IMR-90 (cell line): ENCODE measurements around the gene TSPAN3. TPM values are rescaled to one million over a fixed set of nuclear protein-coding genes. Genes with fewer than 3 reads are reported as not detected.

Source experiments
- ATAC-seq: fragments of 200-7000 bp; cut with Tn5 transposase; 2 replicates; pipeline ENCODE4 v1.9.1; 2020; ENCODE audit warnings: low read depth, mild to moderate bottlenecking, moderate library complexity
- BruUV-seq: library from RNA; stranded (reverse); fragments of 400-500 nt; replicated peaks from 2 replicates; lab custom pipeline; 2021; lab: Mats Ljungman, UMichigan
- CTCF ChIA-PET: fragments of 300-600 bp; formaldehyde crosslinking; extraction: SDS; loops from one replicate; lab custom pipeline; 2021; ENCODE audit warnings: antibody characterized with exemption; lab: Yijun Ruan, JAX
- POLR2A ChIA-PET: fragments of 300-600 bp; sonication (Branson Sonifier 250); formaldehyde crosslinking; loops from one replicate; lab custom pipeline; 2022; ENCODE audit warnings: antibody characterized with exemption; ENCODE audit not compliant: unreplicated experiment; lab: Charles Lee
- DNase-seq: peaks from one replicate; pipeline ENCODE4 v3.0.0; 2013
- H2AFZ ChIP-seq: replicated peaks from 2 replicates; pipeline ENCODE3; 2013; ENCODE audit warnings: low read length, mild to moderate bottlenecking; ENCODE audit not compliant: poor library complexity
- H2AK5ac ChIP-seq: 2 replicates; pipeline ENCODE4 v1.6.1; 2013; ENCODE audit warnings: low read depth, low read length, inconsistent platforms
- H2AK9ac ChIP-seq: replicated peaks from 2 replicates; pipeline ENCODE3; 2013; ENCODE audit warnings: mild to moderate bottlenecking, low read depth, low read length, moderate library complexity; ENCODE audit not compliant: poor library complexity
- H2BK120ac ChIP-seq: 2 replicates; pipeline ENCODE4 v1.6.1; 2013; ENCODE audit warnings: low read depth, low read length, inconsistent platforms
- H2BK15ac ChIP-seq: 3 replicates; pipeline ENCODE4 v1.6.1; 2013; ENCODE audit warnings: low read depth, low read length, inconsistent platforms
- H2BK20ac ChIP-seq: 2 replicates; pipeline ENCODE4 v1.6.1; 2013; ENCODE audit warnings: low read depth, mild to moderate bottlenecking, inconsistent platforms, low read length, moderate library complexity
- H2BK5ac ChIP-seq: 2 replicates; pipeline ENCODE4 v1.6.1; 2013; ENCODE audit warnings: mild to moderate bottlenecking, low read depth, low read length, inconsistent platforms; ENCODE audit not compliant: poor library complexity, severe bottlenecking
- H3K14ac ChIP-seq: replicated peaks from 2 replicates; pipeline ENCODE4 v1.6.1; 2013; ENCODE audit warnings: low read depth, low read length, inconsistent platforms
- H3K18ac ChIP-seq: 2 replicates; pipeline ENCODE4 v1.6.1; 2013; ENCODE audit warnings: low read depth, low read length, control low read depth
- H3K23ac ChIP-seq: 2 replicates; pipeline ENCODE4 v1.6.1; 2013; ENCODE audit warnings: low read depth, low read length, inconsistent platforms
- H3K27ac ChIP-seq: 2 replicates; pipeline ENCODE4 v1.5.1; 2013; ENCODE audit warnings: mild to moderate bottlenecking, control low read depth, low read length; ENCODE audit not compliant: insufficient read depth
- H3K27me3 ChIP-seq: 2 replicates; pipeline ENCODE4 v1.6.1; 2013; ENCODE audit warnings: low read length; ENCODE audit not compliant: control insufficient read depth, insufficient read depth
- H3K36me3 ChIP-seq: 2 replicates; pipeline ENCODE4 v1.6.1; 2013; ENCODE audit warnings: low read length, mixed read lengths; ENCODE audit not compliant: control insufficient read depth, insufficient read depth
- H3K4ac ChIP-seq: 2 replicates; pipeline ENCODE4 v1.6.1; 2013; ENCODE audit warnings: low read depth, low read length, inconsistent platforms
- H3K4me1 ChIP-seq: 2 replicates; pipeline ENCODE4 v1.6.1; 2013; ENCODE audit warnings: low read length, mixed read lengths; ENCODE audit not compliant: control insufficient read depth, insufficient read depth
- H3K4me2 ChIP-seq: 2 replicates; pipeline ENCODE4 v1.6.1; 2013; ENCODE audit warnings: low read depth, mild to moderate bottlenecking, control low read depth, low read length, moderate library complexity
- H3K4me3 ChIP-seq: 2 replicates; pipeline ENCODE4 v1.5.1; 2013; ENCODE audit warnings: low read depth, mild to moderate bottlenecking, control low read depth, low read length, moderate library complexity; ENCODE audit not compliant: insufficient read depth
- H3K56ac ChIP-seq: 2 replicates; pipeline ENCODE4 v1.6.1; 2013; ENCODE audit warnings: low read length, inconsistent platforms; ENCODE audit not compliant: insufficient read depth; ENCODE audit errors: extremely low read depth
- H3K79me1 ChIP-seq, 2 experiments: 2 replicates each; pipeline ENCODE4 v1.6.1; 2013; ENCODE audit warnings: low read length in 2 of 2, inconsistent platforms in 1 of 2, low read depth in 1 of 2
- H3K9ac ChIP-seq: 2 replicates; pipeline ENCODE4 v1.6.1; 2013; ENCODE audit warnings: low read depth, low read length, control low read depth
- H3K9me1 ChIP-seq: 2 replicates; pipeline ENCODE4 v1.6.1; 2013; ENCODE audit warnings: low read length, inconsistent platforms; ENCODE audit not compliant: insufficient read depth
- H3K9me3 ChIP-seq: 2 replicates; pipeline ENCODE4 v1.6.1; 2013; ENCODE audit warnings: low read length; ENCODE audit not compliant: control insufficient read depth, insufficient read depth
- H4K20me1 ChIP-seq: 2 replicates; pipeline ENCODE4 v1.6.1; 2013; ENCODE audit warnings: low read length, inconsistent platforms; ENCODE audit not compliant: insufficient read depth
- H4K5ac ChIP-seq: 2 replicates; pipeline ENCODE4 v1.6.1; 2013; ENCODE audit warnings: mild to moderate bottlenecking, low read depth, low read length, control low read depth
- H4K8ac ChIP-seq, 2 experiments: 2 replicates each; pipeline ENCODE4 v1.6.1; 2013; ENCODE audit warnings: low read depth in 2 of 2, low read length in 2 of 2, control low read depth in 1 of 2, inconsistent platforms in 1 of 2
- H4K91ac ChIP-seq: 2 replicates; pipeline ENCODE4 v1.6.1; 2013; ENCODE audit warnings: low read depth, low read length, inconsistent platforms; ENCODE audit not compliant: insufficient read depth
- BHLHE40 ChIP-seq: fragments of 150-350 bp; IDR thresholded peaks from 2 replicates; pipeline ENCODE4 v1.6.1; 2016; ENCODE audit warnings: mild to moderate bottlenecking, low read depth, low read length
- CEBPB ChIP-seq: IDR thresholded peaks from 2 replicates; pipeline ENCODE4 v1.6.1; 2012; ENCODE audit warnings: low read depth, low read length, improper control_type of control experiment
- CHD1 ChIP-seq: IDR thresholded peaks from 2 replicates; pipeline ENCODE4 v1.6.1; 2012; ENCODE audit warnings: low read depth, low read length, improper control_type of control experiment
- CTCF ChIP-seq: conservative IDR thresholded peaks from 2 replicates; pipeline ENCODE4 v1.5.1; 2012; ENCODE audit warnings: mild to moderate bottlenecking, low read depth, low read length, improper control_type of control experiment
- ELK1 ChIP-seq: fragments of 150-350 bp; IDR thresholded peaks from 2 replicates; pipeline ENCODE4 v1.6.1; 2016; ENCODE audit warnings: low read depth, mild to moderate bottlenecking, low read length, moderate library complexity, borderline replicate concordance
- FOS ChIP-seq: fragments of 150-350 bp; IDR thresholded peaks from 2 replicates; pipeline ENCODE4 v1.6.1; 2016; ENCODE audit warnings: low read depth, low read length
- MAFK ChIP-seq: IDR thresholded peaks from 2 replicates; pipeline ENCODE4 v1.6.1; 2012; ENCODE audit warnings: low read depth, low read length, improper control_type of control experiment
- MAZ ChIP-seq: IDR thresholded peaks from 2 replicates; pipeline ENCODE4 v1.6.1; 2012; ENCODE audit warnings: low read depth, mild to moderate bottlenecking, low read length, improper control_type of control experiment, moderate library complexity, borderline replicate concordance
- MXI1 ChIP-seq: IDR thresholded peaks from 2 replicates; pipeline ENCODE4 v1.6.1; 2012; ENCODE audit warnings: low read depth, mild to moderate bottlenecking, low read length, moderate library complexity, borderline replicate concordance
- NFE2L2 ChIP-seq: fragments of 150-350 bp; IDR thresholded peaks from 2 replicates; pipeline ENCODE4 v1.6.1; 2016; ENCODE audit warnings: low read depth, mild to moderate bottlenecking, low read length
- POLR2A ChIP-seq: IDR thresholded peaks from 2 replicates; pipeline ENCODE4 v1.6.1; 2012; ENCODE audit warnings: mild to moderate bottlenecking, low read depth, low read length
- RAD21 ChIP-seq: IDR thresholded peaks from 2 replicates; pipeline ENCODE4 v1.6.1; 2012; ENCODE audit warnings: low read length, improper control_type of control experiment
- RCOR1 ChIP-seq: IDR thresholded peaks from 2 replicates; pipeline ENCODE4 v1.6.1; 2012; ENCODE audit warnings: mild to moderate bottlenecking, low read length, improper control_type of control experiment; ENCODE audit not compliant: insufficient replicate concordance
- RFX5 ChIP-seq: IDR thresholded peaks from 2 replicates; pipeline ENCODE4 v1.8.0; 2012; ENCODE audit warnings: low read depth, mild to moderate bottlenecking, low read length, moderate library complexity
- SMC3 ChIP-seq: fragments of 150-350 bp; IDR thresholded peaks from 2 replicates; pipeline ENCODE4 v1.6.1; 2016; ENCODE audit warnings: low read depth, mild to moderate bottlenecking, antibody characterized with exemption, low read length, moderate library complexity
- USF2 ChIP-seq: fragments of 150-350 bp; IDR thresholded peaks from 2 replicates; pipeline ENCODE4 v1.6.1; 2017; ENCODE audit warnings: mild to moderate bottlenecking, antibody characterized with exemption, low read length, low read depth
- WGBS, 2 experiments: methylation state at CpG; one replicate each; pipeline versions ENCODE4 v1.1.5 to v1.1.7; 2013; ENCODE audit warnings: missing lambda C conversion rate in 2 of 2; ENCODE audit not compliant: insufficient read length in 1 of 2; ENCODE audit errors: extremely low coverage in 2 of 2; 5-methylcytosine and 5-hydroxymethylcytosine counted together
- dilution Hi-C: fragments of 300-500 bp; cut with HindIII; formaldehyde crosslinking; loops from one replicate; pipeline ENCODE4 v1.14.3; 2018; ENCODE audit warnings: low sequenced_read_pairs; ENCODE audit not compliant: unreplicated experiment
- in situ Hi-C: fragments of 300-500 bp; cut with MboI; formaldehyde crosslinking; loops from 3 replicates; pipeline ENCODE4 v1.14.3; 2019; ENCODE audit warnings: low sequenced_read_pairs, inconsistent platforms, mixed read lengths
- intact Hi-C: fragments of 100-400 bp; cut with micrococcal nuclease; formaldehyde crosslinking; loops from 2 replicates; pipeline ENCODE4 v1.10.0; 2022
- polyA plus RNA-seq, 3 experiments: library from polyadenylated mRNA; depleted of rRNA; stranded (reverse); fragments of >200 nt; gene quantifications; 2 replicates each; pipeline ENCODE4 v1.2.3, GENCODE V29; 2012; ENCODE audit warnings: low replicate concordance in 1 of 3
- total RNA-seq: library from RNA; depleted of rRNA; stranded (reverse); fragments of >200 nt; gene quantifications from 2 replicates; pipeline ENCODE4 v1.2.3, GENCODE V29; 2012

TSPAN3 gene
- total and polyA plus RNA-seq, 2 of the 4 experiments (the other 2 are of a cell fraction) = 270 to 295 TPM

- Histone ChIP-seq H3K9me3 (no peaks in the 10 kb centered on the region), H3K9ac (no peak overlapping the region), H3K4me1 (peaks cover 2% of the 10 kb centered on the region; the same call in 1 of the 2 replicates), H3K56ac (no peak overlapping the region), H4K20me1 (no peaks in the 10 kb centered on the region), H3K36me3 (no peaks in the 10 kb centered on the region), H4K8ac (no peak overlapping the region), H3K27ac (no peak overlapping the region), H3K9me1 (no peaks in the 10 kb centered on the region; the same call in 1 of the 2 replicates), H3K14ac (no peak overlapping the region), H3K23ac (no peak overlapping the region), H4K91ac (no peak overlapping the region), H3K4me3 (no peak overlapping the region), H2BK5ac (no peak overlapping the region), H3K18ac (no peak overlapping the region), H4K5ac (no peak overlapping the region), H2AFZ (no peak overlapping the region), H2AK9ac (no peak overlapping the region), H3K27me3 (peaks cover 1% of the 10 kb centered on the region; the same call in 1 of the 2 replicates), H2AK5ac (no peak overlapping the region), H2BK15ac (no peak overlapping the region), H2BK20ac (no peak overlapping the region), H2BK120ac (no peak overlapping the region), H3K79me1 (no peaks in the 10 kb centered on the region), H3K4me2 (no peak overlapping the region), H3K4ac (no peak overlapping the region)
- dilution Hi-C loops = no loop called here
- CTCF ChIA-PET = no interaction called here
- no peak for ATAC-seq
- intact Hi-C loops = no loop called here
- WGBS, 2 experiments = 86% methylated on average over 1 of the region's 7 CpGs; no CpG with 5 or more reads in 1 of the 2 experiments
- DNase-seq = no peak
- POLR2A ChIA-PET = interaction anchor here (0.6 kb wide), 1 partner anchor 446 kb away, joined by 4 read pairs; no protein-coding TSS in a partner anchor
- TF ChIP-seq MAFK (no peak), ELK1 (no peak), RFX5 (no peak), SMC3 (no peak), BHLHE40 (no peak), RAD21 (no peak), CEBPB (no peak), NFE2L2 (no peak), MXI1 (no peak), FOS (no peak), MAZ (no peak), CTCF (no peak), POLR2A (no peak), CHD1 (no peak), USF2 (no peak), RCOR1 (no peak)
- in situ Hi-C loops = no loop called here
- BruUV-seq = no TSS peak
Measured at GRCh38 chr15:77097248-77097721, 26.4 kb upstream of the TSPAN3 start.
